ENCODE data around the gene CNGB1.

The CNGB1 gene

DNA sequence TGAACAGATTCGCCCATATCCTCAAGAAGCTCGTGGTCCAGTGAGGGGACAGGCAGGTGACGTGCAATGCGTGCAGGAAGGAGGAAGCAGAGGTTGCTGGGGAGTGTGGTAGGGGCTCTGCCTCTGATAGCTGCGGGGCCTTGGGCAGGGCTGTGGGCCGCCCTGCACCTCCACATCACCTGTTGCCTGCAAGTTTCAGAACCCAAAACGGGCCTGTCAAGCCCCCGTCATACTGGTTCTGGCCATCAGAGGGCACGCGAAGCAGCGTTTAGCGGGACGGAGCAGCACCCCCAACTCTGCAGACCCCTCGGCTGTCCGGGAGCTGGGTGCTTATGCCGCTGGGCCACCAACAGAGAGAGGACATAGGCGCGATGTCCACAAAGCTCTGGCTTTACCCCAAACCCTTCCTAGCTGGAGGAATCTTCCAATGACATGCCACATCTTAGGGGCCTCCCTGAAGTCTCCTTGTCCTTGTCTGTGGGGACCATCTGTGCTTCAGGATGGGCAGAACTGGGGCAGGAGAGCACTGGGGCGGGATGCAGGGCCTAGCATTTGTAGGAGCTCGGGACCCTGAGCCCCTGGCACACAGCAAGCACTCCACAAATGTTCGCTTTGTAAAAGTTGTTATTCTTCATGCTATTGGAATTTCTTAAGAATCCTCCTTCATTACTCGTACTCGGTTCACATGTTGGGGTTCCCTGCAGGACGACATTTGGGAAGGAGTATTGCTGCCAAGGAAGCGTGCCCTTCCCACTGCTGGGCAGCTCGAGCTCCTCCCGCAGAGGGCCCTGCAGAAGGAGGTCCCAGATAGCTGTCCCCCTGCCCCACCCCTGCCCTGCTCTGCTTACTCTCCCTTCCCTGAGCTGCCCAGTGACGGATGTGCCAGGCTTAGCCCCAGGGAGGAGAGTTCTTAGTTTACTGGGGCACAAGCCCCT, 64.3 kb downstream of the CNGB1 start:
- TF ChIP-seq, protein P1, sequence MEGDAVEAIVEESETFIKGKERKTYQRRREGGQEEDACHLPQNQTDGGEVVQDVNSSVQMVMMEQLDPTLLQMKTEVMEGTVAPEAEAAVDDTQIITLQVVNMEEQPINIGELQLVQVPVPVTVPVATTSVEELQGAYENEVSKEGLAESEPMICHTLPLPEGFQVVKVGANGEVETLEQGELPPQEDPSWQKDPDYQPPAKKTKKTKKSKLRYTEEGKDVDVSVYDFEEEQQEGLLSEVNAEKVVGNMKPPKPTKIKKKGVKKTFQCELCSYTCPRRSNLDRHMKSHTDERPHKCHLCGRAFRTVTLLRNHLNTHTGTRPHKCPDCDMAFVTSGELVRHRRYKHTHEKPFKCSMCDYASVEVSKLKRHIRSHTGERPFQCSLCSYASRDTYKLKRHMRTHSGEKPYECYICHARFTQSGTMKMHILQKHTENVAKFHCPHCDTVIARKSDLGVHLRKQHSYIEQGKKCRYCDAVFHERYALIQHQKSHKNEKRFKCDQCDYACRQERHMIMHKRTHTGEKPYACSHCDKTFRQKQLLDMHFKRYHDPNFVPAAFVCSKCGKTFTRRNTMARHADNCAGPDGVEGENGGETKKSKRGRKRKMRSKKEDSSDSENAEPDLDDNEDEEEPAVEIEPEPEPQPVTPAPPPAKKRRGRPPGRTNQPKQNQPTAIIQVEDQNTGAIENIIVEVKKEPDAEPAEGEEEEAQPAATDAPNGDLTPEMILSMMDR (IDR thresholded peaks at IDR 0.05; ENCODE audit: low read depth, low read length): 0 out of 2 replicates have a peak, but pooled peaks have one; percentile 18
- H3K27me3 ChIP-seq (ENCODE audit: insufficient read depth, low read depth, severe bottlenecking): no peaks in the 10 kb centered on the region

DNA sequence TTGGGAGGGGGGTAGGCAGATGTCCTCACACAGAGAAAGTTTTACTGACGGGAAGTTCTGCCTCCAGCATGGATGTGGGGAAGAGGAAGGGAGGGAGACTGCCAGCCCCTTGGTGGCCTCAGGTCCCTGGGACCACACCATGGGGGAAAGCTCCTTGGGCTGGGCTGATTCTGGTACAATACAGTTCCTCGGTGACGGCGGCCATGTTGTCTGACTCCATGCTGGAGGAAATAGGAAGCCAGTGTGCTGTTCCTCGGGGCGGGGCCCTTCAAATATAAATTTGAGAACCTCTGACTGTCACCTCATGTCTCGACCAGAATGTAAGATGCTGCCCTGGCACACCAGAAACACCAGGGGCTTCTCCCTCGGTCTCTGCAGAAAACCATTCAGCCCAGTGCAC, 66.8 kb downstream of the CNGB1 start:
- TF ChIP-seq, protein P1 (IDR thresholded peaks at IDR 0.05; ENCODE audit: low read depth, low read length): no peak
- Histone ChIP-seq H3K27ac (no peak overlapping the region), H3K4me3 (ENCODE audit: low read depth, low read length) (no peak overlapping the region), H3K36me3 (no peaks in the 10 kb centered on the region), H3K9me3 (ENCODE audit: severe bottlenecking) (no peaks in the 10 kb centered on the region), H3K27me3 (ENCODE audit: insufficient read depth, low read depth, severe bottlenecking) (no peaks in the 10 kb centered on the region)
- no peak for DNase-seq

More for the DNA sequence above, 64.3 kb downstream of the CNGB1 start:
- no peak for DNase-seq
- Histone ChIP-seq H3K4me3 (ENCODE audit: low read depth, low read length) (no peak overlapping the region), H3K36me3 (no peaks in the 10 kb centered on the region), H3K27ac (no peak overlapping the region), H3K9me3 (ENCODE audit: severe bottlenecking) (no peaks in the 10 kb centered on the region)

DNA sequence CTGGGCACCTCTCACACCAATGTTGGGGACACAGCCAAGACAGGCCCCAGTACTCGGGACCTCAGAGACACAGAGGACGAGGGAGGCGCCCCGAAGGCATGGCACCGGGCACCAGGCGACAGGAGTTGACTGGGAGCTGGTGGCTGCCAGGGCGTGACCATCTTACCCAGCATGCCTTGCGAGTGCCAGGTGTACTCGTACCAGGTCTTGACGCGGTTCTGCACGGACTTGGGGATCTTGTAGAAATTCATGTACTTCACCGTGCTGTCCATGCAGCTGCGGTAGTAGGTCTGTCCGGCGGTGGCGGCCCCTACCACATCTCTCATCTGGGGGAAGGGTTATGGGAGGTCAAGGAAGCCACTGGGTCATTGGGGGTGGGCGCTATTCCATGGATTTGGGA, 67.3 kb downstream of the CNGB1 start:
- no peaks in the 10 kb centered on the region for H3K36me3 ChIP-seq
- H3K9me3 ChIP-seq (ENCODE audit: severe bottlenecking): no peaks in the 10 kb centered on the region
- DNase-seq: no peak
- H3K27me3 ChIP-seq (ENCODE audit: insufficient read depth, low read depth, severe bottlenecking): no peaks in the 10 kb centered on the region
- TF ChIP-seq, protein P1 (IDR thresholded peaks at IDR 0.05; ENCODE audit: low read depth, low read length): no peak
- H3K4me3 ChIP-seq (ENCODE audit: low read depth, low read length): no peak overlapping the region
- H3K27ac ChIP-seq: no peak overlapping the region

DNA sequence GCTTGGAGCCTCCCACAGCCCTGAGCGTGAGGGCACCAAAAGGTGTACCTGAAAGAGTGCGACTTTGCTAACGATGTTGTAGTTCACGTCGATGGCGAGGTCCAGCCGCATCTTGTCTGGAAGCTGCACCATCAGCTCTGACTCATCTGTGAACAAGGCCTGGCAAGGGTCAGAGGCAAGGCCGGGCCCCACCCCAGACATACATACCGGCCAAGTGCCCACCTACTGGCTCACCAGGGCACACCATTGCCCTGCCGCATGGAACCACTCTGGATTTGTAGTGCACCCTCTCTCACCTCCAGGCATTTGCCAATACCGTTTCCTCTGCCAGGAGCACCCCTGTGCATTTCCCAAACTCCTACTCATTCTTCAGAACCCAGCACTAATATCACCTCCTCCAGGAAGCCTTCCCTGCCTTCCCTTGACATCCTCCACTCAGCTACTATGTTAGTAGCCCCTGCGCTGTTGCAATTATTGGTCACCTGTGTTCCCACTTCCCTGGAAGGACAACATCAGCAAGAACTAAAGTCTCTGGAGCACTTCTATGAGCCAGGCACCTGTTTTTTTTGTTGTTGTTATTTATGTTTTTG, 69.4 kb downstream of the CNGB1 start:
- Histone ChIP-seq H3K27ac (no peak overlapping the region), H3K4me3 (ENCODE audit: low read depth, low read length) (no peak overlapping the region), H3K36me3 (no peaks in the 10 kb centered on the region), H3K27me3 (ENCODE audit: insufficient read depth, low read depth, severe bottlenecking) (no peaks in the 10 kb centered on the region), H3K9me3 (ENCODE audit: severe bottlenecking) (no peaks in the 10 kb centered on the region)
- DNase-seq: no peak
- TF ChIP-seq, protein P1 (IDR thresholded peaks at IDR 0.05; ENCODE audit: low read depth, low read length): no peak

DNA sequence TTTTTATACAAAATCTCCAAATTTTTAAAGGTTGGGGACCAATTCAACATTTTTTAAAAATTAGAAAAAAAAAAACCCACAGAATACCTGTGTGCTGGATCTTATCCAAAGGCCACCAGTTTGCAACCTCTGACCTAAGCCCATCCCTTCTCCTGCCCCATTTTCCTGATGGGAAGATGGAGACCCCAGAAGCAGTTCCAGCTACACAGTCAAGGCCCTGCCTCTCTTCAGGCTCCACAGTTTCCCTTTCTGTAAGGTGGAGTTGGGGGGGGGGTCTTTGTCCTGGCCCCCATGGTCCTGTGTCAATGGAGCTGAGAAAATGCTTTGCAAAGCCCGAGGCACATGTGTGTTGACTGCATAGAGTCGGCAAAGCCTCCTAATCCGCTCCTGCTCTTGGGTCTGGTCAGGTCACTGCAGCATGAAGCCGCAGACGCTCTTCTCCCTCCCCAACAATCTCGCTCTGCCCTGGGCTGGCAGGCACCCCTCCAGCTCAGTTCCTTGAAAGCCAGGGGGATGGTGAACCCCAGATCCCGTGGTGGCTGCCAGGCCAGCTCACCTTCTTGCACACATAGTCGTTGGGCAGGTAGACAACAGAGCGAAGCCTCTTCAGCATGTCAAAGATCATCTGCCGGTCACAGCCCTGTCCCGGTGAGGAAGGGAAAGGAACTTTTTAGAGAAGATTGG, 70.0 kb downstream of the CNGB1 start:
- TF ChIP-seq, protein P1 (IDR thresholded peaks at IDR 0.05; ENCODE audit: low read depth, low read length): no peak
- Histone ChIP-seq H3K27ac (no peak overlapping the region), H3K9me3 (ENCODE audit: severe bottlenecking) (no peaks in the 10 kb centered on the region), H3K4me3 (ENCODE audit: low read depth, low read length) (no peak overlapping the region), H3K36me3 (no peaks in the 10 kb centered on the region), H3K27me3 (ENCODE audit: insufficient read depth, low read depth, severe bottlenecking) (no peaks in the 10 kb centered on the region)
- peak; percentile 64 for DNase-seq
